Stimulated activated CD4-positive, alpha-beta T cell treated with anti-CD3 and anti-CD28 coated beads, Interleukin-2, amount 100 ng/mL, for 4 hours (primary cell): ENCODE data around the gene PLBD2.

ENCODE experiments used
- DNase-seq: peaks from one replicate; pipeline ENCODE4 v3.0.0-alpha.2; 2020; ENCODE audit warnings: low read depth

Gene PLBD2

DNA sequence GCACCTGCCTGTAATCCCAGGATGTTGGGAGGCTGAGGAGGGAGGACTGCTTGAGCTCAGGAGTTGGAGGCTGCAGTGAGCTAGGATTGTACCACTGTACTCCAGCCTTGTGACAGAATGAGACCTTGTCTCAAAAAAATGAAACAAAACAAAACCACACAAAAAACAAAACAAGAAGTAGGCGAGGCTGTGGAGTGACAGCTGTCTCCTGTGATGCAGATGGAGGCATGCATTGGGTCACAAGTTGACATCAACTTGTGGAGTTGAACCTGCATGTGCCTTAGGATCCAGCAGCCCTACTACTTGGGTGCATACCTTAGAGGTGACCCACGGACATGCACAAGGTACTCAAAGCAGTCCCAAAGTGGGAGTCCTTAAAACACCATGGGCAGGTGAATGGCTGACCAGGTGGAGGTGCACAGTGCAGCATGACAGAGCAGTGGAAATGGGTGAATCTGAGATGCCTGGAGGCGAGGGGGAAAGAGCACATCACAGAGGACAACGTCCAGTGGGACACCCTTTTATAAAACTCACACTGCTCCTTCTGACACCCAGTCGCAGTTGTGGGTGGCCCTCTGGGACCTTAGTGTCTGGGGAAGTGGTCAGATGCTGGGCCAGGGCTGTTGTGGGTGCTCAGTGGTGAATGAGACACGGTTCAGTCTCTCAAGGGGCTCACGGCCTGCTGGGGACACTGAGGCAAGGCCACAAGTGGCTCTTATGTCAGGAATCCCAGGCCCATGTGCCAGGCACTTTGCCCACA lies 12.7 kb downstream of the PLBD2 start:
- DNase-seq: no peak

DNA sequence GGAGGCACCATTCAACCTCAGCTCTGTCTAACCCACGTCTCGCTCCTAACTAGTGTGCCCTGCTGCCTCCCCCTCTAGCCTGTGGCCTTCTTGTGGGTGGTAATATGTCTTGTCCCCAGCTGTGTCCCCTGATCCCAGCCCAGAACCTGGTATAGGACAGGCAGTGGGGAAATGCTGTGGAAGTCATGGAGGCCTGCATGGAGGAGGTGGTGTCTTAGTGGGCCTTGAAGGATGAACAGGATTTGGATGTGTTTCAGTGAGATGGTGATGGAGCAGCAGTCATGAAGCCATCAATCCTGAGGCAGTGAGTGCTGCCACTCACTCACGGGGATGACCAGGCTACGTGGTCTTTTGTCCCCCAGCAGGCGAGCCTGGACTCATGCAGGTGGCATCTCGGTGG lies 13.4 kb downstream of the PLBD2 start:
- DNase-seq: no peak

DNA sequence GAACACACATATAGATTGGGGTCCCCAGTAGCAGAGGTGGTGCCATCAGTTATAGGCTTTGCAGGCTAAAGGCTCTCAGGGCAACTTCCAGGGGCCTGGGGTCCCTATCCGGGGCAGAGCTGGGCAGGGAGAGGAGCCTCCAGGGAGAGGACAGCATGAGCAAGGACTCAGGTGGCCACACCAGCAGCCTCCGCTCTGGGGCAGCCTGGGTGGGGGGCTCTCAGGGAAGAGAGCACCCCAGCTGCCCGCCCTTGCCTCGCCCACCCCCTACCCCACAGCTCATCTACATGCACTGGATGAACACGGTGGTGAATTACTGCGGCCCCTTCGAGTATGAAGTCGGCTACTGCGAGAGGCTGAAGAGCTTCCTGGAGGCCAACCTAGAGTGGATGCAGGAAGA lies 14.0 kb downstream of the PLBD2 start:
- DNase-seq: no peak

DNA sequence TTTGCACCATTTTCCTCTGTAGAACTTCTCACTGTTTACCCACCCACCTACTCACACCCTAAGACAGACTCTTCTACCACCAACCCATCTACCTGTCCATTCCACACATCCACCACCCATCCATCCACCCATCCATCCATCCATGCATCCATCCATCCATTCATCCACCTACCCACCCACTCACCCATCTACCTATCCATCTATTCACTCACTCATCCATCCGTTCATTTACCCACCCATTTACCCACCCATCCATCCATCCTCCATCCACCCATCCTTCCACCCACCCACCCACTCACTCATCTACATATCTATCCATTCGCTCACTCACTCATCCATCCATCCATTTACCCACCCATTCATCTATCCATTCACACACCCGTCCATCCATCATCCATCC lies 15.1 kb downstream of the PLBD2 start:
- no peak for DNase-seq

DNA sequence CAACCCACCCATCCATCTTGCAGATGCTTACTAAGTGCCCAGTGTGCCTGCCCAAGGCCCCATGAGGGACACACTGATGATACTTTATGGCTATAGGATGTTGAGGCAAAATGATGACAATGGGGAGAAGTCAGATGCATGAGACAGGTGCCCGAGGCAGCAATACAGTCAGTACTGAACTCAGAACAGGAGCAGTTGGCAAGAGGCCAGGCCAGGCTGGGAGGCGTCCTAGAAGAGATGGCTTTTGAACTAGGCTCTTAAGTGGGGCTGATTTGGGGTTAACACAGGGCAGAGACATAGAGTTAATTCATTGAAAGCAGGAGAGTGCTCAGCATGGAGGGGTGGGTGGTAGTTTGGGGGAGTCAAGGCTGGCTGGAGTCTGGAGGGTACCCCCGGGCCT lies 15.6 kb downstream of the PLBD2 start:
- DNase-seq: no peak

DNA sequence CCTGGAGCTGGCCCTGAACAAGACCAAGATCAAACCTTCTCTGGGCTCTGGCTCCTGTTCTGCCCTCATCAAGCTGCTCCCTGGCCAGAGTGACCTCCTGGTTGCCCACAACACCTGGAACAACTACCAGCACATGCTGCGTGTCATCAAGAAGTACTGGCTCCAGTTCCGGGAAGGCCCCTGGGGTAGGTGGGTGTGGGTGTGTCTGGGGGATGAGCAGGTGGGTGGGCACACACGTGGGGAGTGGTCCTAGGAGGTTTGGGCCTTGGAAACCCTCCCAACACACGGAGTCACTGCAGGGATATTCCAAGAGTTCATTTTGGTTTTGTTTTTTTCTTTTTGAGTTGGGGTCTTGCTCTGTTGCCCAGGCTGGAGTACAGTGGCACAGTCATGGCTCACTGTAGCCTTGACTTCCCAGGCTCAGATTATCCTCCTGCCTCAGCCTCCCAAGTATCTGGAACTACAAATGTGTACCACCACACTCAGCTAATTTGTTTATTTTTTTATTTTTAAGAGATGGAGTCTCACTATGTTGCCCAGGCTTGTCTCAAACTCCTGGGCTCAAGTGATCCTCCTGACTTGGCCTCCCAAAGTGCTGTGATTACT lies 16.5 kb downstream of the PLBD2 start:
- no peak for DNase-seq

DNA sequence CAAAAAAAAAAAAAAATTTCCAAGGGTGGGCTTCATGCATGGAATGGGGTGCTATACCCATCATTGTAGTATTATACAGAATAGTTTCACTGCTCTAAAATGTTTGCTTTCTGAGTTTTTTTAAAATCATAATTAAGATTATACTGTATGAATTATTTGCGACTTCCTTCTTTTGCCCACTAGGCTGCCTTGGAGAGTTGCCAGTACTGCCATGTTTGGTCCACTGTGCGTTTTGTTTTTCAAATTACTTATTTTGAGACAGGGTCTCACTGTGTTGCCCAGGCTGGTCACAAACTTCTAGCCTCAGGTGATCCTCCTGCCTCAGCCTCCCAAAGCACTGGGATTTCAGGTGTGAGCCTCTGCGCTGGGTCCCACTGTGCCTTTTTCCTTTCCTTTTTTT lies 19.9 kb downstream of the PLBD2 start:
- no peak for DNase-seq

DNA sequence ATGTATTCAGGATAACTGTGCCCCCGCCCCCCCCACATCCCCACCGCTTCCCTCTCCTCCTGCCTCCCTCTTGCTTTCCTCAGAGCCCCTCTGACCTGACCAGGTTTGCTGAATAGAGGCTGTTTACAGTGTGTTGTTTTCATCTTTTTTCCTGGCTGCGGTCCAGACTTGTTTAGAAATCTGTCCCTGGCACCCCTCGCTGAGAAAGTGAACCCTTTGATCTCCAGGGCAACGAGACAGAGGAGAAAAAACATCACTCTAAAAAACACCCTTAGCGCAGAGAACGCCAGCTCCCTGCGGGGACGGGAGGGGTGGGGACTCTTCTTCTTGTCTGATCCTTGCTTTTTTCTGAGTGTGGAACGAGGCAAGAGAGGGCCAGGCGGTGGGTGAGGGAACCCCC lies 22.8 kb downstream of the PLBD2 start:
- DNase-seq: no peak

DNA sequence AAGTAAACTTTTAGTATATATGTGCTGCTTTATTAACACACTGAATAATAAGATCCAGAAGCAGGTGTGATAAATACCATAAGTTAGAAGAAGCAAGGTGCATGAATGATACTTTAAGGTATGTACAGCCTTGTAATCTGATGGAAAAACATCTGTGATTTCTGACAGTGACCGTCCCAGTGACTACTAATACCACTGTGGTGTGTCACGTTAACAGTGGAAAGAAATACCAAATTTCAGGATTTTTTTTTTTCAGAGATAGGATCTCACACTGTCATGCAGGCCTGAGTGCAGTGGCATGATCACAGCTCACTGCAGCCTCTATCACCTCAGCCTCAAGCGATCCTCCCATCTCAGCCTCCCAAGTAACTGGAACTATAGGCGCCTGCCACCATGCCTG lies 23.8 kb downstream of the PLBD2 start:
- no peak for DNase-seq

DNA sequence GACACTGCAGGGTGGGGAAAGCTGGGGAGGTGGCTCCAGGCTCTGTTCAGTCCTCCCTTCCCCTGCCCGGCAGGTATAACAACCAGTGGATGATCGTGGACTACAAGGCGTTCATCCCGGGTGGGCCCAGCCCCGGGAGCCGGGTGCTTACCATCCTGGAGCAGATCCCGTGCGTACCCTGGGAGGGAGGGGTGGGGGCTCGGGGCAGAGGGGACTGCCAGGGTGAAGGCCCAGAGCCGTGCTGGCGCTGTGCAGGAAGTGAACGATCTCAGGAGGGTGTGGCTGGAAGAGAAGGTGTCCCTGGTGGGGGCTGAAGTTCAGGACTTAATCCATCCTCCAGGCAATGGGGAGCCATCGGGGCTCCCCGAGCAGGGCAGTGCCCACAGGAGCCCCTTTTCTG lies 26.4 kb downstream of the PLBD2 start:
- no peak for DNase-seq

DNA sequence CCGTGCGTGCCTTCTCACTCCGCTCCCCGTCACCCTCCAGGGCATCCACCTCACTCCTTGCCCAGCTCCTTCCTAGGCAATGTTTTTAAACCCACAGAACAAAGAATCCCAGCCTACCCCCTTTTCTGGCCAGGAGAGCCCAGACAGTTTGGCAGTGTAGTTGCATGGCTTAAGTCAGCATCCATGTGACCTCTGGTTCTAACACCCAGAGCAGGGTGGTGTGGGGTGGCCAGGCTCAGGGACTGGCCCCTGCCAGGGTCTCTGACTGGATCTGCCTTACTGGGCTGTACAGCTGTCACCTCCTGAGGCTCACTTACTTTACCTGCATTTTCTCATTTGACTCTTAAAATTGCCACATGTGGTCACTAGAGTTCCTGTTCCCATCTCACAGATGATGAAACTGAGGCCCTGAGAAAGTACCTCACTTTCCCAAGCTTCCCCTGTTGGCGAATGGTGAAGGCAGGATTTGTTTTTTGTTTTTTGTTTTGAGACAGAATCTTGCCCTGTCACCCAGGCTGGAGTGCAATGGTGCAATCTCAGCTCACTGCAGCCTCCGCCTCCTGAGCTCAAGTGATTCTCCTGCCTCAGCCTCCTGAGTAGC lies 27.0 kb downstream of the PLBD2 start:
- no peak for DNase-seq

DNA sequence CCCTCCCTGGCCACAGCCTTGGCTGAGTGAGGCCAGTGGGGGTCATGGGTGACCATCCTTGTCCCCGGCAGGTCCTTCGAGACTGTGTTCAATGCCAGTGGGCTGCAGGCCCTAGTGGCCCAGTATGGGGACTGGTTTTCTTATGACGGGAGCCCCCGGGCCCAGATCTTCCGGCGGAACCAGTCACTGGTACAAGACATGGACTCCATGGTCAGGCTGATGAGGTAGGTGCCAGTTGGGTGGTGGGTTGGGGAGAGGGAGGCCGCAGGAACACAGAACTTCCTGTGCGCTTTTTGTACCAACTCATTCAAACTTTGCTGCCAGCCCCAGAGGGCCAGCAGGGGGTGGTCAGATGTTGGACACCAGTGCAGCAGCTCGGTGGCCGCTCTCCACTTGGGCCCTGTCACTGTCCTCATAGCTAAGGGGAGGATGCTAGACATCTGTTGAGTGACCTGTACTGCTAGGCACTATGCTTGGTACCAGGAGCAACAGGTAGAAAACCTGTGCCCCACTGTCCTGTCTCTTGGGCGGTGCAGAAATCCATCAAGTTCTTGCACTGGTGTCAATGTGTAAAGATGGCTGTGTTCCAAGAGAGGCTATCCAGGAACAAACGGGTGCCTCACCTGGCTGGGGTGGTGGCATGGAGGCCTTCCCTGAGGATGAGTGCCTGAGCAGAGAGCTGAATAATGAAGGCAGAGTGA lies 28.6 kb downstream of the PLBD2 start:
- DNase-seq: no peak

DNA sequence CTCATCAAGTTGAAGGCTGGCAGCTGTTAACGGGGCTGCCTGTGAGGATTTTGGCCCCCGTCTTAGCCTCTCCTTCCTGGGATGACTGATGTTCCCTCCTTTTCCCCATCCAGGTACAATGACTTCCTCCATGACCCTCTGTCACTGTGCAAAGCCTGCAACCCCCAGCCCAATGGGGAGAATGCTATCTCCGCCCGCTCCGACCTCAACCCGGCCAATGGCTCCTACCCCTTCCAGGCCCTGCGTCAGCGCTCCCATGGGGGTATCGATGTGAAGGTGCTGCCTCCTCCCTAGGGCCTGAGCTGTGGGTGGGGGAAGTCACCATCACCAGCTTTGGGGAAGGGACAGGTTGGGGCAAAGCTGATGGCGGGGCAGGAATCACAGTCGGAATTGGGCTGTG lies 29.2 kb downstream of the PLBD2 start:
- no peak for DNase-seq

DNA sequence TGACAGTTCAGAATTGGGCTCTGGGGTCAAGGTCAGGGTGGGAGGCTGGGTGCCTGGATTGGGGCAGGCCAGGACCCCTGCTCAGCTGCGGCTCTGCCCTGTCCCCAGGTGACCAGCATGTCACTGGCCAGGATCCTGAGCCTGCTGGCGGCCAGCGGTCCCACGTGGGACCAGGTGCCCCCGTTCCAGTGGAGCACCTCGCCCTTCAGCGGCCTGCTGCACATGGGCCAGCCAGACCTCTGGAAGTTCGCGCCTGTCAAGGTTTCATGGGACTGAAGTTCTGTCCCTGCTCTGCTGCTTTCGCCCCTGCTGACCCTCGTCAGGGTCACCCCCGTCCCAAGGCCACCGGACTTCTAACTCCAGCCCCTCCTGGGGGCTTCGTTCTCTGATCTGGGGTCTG lies 30.0 kb downstream of the PLBD2 start:
- no peak for DNase-seq

DNA sequence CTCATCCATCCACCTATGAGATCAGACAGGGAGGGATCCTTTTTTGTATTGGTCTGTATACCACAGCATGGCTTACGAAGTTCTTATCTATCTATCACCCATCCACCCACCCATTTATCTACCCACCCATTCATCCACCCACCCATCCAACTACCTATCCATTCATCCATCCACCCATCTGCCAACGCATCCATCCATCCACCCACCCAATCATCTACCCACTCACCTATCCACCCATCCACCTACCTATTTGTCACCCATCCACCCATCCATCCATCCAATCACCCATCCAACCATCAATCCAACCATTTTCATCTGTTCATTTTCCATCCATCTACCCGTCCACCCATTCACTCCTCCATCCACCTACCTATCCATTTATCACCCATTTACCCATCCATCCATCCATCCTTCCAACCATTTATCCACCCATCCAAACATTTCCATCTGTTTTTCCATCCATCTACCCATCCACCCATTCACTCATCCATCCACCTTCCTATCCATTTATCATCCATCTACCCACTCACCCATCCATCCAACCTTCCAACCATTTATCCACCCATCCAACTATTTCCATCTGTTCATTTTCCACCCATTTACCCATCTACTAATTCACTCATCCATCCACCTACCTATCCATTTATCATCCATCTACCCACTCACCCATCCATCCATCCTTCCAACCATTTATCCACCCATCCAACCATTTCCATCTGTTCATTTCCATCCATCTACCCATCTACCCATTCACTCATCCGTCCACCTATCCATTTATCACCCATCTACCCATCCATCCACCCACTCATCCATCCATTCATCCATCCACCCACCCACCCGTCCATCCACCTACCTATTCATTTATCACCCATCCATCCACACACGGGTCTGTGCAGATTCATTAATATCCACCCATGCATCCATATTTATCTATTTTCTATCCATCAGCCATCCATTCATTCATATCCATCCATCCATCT lies 32.0 kb downstream of the PLBD2 start:
- no peak for DNase-seq

DNA sequence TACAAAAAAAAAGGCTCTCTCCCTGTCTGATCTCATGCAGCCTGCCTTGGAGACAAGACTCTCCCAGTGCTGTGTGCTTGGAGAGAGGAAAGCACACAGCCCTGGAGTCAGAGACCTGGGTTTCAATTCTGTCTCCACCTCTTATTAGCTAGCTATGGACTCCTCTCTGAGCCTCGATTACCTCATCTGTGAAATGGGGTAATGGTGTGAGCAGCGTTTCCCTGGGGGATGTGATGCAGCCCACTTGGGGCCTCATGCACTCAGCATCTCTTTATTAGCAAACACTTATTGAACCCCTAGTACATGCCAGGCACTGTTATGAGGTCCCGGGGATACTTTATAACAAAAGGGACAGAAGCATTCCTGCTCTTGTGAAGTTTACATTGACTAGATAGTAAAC lies 32.8 kb downstream of the PLBD2 start:
- DNase-seq: no peak

DNA sequence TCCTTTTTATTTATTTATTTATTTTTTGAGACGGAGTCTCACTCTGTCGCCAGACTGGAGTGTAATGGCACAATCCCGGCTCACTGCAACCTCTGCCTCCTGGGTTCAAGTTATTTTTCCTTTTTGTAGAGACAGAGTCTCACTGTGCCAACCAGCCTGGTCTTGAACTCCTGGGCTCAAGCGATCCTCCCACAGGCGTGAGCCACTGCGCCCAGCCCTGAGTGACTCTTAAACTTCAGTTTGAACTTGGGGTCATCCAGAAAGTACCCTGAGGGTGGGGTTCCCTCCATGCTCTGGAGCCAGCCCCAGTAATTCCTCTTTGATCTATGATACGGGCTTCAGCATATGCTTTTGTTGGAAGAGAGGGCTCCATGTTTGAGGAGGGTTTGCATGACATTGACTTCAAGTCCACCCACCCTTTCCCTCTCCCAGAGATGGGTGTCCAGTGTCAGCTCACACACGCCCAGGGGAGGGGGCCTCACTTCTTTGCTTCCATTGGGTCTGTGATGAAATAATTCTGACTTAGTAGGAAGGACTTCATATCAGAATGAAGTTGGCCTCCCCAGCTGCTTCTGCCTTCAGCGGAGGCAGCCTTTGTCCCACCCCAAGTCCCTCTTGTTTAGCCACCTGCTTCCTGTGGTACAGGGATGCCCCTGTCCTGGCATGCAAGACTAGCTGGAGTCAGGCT lies 33.4 kb downstream of the PLBD2 start:
- no peak for DNase-seq

DNA sequence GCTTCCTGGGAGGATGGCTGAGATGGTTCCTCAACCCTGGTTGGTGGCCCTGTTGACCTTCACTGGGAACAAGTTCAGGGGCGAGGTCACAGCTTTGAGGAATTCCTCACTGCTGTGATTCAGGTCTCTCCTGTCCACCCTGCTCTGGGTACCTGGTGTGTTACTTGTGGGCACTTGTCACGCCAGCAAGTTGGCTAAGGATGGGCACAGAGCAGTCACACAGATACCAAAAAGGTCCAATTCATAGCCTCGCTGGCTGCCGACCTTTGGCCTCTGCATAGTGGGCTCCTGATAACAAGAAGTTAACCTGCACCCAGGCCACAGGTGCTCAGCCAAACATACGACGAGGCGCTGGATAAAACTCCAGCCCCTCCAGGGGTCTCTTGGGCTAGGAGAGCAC lies 34.1 kb downstream of the PLBD2 start:
- DNase-seq: no peak

DNA sequence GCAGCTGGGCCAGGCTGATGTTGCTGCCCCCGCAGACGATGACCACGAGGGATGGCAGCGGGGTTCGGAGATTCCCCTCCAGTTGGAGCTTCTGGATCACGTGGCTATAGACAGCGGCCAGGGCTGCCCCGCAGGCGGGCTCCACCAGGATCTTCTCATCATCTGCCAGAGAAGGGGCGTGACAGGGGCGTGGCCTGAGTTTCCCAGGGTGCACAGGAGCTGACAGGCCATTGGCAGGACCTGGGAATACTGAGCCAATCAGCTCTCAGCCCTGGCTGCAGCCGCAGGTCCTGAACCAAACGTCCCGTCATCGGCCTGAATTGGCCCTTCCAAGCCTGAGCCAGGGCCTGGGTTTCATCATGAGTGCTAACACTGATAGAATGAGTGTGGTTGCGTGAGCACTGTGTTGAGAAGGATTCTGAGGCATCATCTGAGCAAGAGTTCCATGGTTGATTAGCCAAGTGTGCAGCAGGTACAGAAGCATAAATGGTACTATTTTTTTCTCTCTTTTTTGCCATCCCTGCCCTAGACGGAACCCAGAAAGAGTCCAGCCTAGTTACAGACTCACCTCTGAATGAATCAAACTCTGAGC lies 34.7 kb downstream of the PLBD2 start:
- no peak for DNase-seq

DNA sequence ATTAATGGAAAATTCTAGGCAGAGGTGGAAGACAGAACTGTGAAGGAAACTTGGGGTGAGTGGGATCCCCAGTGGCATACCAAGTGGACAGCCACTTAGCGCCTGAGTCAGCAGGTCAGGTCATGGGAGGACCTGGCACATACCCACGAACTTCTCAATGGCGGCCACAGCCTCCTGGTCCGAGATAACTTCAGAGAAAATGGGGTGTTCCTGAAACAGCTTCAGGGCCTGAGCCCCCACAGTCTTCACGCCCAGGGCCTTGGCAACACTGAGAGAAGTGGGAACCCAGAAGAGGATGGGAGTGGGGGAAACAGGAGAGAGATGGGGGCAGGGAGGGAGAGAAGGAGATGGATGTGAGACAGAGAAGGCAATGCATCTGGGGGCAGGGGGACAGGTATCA lies 35.4 kb downstream of the PLBD2 start:
- DNase-seq: no peak

DNA sequence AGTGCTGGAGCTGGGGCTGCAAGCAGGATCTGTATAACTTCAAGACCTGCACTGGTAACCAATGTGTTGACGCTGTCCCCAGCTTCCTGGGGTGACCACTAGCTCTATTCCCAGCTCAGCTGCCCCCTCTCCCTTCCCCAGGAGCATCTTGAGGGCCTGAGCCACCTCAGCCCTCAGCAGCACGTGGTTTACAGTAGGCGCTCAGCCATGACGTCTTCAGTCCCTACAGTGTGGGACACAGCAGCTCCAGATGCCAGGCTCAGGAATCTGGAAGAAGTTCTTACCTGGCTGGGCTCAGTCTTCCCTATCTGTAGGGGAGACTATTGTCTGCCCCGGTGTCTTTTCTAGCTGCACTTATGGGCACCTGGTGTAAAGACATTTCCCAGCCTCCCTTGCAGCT lies 36.7 kb downstream of the PLBD2 start:
- no peak for DNase-seq
